ENCODE results near the gene RNF214.
"Not testable (repeated sequence)": the region's sequence is repeated elsewhere in the genome, so short reads cannot be mapped to it uniquely, and the experiment has no call there.

Gene RNF214

DNA sequence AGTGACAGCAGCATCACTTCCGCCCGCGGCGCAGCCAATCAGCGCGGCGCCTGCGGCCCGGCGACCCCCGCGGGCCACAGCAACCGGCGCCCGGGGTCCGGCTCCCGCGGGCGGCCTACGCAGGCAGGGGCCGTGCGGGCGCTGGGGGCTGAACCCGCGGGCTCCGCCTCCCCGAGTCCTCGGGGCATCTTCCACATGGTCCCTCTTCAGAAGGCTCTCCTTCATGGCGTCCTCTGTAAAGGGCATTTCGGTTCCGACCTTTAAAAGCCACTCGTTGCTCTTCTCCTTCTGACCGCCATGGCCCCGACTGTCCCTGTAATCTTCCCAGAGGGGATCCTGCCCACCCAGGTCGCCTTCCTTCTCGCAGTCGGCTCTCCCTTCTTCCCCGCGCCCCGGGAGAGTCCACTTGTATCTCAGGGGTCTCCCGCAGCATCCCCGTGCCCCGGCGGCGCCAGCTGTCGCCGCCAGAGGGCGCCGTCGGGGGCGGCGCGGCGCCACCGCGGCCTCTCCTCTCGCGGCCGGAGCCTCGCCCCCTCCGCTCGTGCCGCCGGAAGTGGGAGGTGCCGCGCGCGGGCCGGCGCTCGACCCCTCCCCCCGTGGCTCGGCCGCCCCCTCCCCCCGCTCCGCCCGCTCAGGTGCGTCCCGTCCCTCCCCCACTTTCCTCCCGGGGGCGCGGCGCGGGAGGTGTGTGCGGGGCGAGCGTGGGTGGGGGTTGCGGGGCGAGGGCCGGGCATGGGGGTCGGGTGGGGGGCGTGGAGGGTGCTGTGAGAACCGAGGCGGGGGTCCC is at the start of gene RNF214:
RNF214 (plus strand) TSS at position 580 of the 787 bp plus-strand sequence. CDS start 1,602 bp downstream, outside the sequence.
- DNase-seq, result peak in 55 of 58 donors; percentile 34 to 90 (median 76)

DNA sequence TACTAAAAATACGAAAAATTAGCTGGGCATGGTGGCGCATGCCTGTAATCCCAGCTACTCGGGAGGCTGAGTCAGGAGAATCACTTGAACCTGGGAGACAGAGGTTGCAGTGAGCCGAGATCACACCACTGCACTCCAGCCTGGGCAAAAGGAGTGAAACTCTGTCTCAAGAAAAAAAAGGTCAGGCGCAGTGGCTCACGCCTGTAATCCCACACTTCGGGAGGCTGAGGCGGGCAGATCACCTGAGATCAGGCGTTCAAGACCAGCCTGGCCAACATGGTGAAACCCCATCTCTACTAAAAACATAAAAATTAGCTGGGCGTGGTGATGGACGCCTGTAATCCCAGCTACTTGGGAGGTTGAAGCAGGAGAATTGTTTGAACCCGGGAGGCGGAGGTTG is 49.3 kb upstream of the RNF214 start:
- DNase-seq, result not testable (repeated sequence)

DNA sequence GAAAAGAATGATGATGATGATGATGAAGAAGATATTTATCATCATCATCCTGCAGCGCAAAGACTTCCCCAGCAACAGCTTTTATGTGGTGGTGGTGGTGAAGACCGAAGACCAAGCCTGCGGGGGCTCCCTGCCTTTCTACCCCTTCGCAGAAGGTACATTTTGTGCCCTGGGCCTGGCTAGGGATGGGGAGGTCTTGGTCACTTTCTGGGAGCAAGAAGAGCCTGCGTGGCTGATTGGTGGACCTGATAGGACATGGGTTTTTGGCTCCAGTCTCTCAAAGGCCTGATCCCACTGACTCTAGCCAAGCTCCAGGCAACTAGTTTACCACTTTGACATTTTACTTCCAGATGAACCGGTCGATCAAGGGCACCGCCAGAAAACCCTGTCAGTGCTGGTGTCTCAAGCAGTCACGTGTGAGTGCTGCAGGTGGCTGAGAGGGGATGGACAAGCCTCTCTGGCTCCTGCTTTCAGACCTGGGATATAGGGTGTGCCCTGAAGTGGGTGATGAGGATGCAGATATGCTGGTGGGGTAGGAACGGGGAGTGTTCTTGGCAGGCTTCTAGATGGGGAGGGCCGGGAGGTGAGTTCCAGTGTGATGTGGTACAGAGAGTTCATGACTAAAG is 48.6 kb upstream of the RNF214 start:
- no peak for DNase-seq

DNA sequence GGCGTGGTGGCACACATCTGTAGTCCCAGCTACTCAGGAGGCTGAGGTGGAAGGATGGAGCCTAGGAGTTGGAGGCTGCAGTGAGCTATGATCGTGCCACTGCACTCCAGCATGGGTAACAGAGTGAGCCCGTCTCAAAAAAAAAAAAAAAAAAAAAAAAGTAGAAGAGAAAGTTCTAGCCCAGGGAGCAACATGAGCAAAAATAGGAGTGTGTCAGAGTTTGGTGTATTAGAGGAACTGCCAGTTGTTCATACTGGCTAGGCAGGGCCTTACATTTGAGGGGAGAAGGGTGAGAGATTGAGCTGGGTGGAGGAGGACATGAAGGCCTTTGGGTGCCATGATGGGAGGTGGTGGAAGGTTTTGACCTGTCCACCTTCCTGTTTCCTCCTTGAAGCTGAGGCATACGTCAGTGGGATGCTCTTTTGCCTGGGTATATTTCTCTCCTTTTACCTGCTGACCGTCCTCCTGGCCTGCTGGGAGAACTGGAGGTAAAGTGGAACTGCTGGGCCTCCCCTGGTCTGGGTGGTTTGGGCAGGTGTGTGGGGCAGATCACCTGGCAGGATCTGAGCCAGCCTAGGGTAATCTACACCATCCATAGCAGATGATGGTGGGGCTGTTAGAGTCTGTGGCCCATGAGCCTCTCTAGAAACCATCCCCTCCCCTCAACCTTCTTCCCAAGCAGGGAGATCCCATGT is 46.6 kb upstream of the RNF214 start:
- no peak for DNase-seq

DNA sequence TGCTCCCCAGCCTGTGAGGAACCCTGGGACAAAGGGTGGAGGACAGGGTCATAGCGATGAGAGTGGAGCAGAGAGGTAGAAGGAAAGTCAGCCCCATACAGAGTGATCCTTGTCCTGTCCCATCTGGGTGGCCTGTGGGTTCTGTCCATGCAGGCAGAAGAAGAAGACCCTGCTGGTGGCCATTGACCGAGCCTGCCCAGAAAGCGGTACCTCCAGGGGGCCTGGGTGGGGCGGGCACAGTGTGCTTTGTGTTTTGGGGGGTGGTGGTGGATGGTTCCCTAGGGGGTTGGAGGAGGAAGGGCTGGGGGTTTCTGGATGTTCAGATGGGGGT is 46.1 kb upstream of the RNF214 start:
- no peak for DNase-seq

DNA sequence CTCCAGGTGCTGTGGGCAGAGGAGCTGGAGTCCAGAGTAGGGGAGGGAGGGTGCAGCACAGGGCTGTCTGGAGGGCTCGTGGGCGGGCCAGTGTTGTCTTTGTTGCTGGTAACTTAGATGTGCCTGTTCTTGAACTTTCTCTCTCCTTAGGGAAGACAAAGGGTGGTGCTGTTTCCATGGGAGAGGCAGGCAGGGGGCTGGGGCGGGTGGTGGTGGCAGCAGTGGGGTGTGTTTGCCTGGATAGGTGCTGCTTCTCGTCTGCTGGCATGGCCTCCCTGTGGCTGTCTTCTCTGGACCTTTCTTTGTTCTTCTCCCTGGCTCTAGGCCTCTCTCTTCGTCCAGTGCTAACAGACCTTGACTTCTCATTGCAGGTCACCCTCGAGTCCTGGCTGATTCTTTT is 45.5 kb upstream of the RNF214 start:
- no peak for DNase-seq

DNA sequence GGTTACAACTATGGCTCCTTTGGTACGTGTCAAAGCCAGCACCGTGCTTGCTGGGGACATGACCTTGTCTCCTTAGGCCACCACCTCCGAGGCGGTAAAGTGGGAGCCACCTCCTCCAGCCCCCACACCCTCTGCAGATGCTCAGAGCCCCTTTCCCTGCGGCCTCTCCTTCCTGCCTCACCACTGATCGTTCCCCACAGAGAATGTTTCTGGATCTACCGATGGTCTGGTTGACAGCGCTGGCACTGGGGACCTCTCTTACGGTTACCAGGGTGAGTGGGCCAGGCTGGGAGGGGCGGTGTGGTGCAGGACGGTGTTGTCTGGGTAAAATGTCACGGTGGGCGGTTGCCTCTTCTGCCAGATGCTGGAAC is 45.1 kb upstream of the RNF214 start:
- no peak for DNase-seq

DNA sequence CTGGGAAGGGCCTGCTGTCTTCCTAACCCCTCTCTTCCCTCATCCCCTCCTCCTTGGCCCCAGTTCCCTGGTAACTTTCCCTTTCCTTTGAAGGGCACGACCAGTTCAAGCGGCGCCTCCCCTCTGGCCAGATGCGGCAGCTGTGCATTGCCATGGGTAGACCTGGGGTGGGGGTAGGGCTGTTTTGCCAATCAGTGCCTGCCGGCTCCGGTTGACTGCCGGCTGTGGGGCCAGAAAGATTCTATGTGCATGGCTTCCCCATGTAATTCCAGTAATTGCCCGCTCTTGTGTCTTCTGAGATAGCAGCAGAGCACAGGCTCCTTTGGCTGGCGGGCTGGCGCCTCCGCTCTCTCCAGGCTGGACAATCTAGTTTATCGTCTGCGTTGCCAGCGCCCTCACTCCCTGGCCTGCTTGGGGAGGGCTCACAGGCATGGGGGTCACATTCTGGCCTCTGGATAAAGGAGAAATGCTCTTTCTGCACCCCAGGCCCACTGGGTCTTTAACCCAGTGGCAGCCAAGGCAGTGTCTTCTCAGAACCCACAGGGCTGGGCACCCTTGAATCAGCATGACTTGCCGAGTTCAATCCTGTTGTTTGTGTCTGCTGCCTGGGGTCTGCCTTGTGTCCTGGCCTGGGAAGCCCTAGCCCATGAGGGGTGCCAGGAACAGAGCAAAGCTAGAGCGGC is 44.5 kb upstream of the RNF214 start:
- no peak for DNase-seq

DNA sequence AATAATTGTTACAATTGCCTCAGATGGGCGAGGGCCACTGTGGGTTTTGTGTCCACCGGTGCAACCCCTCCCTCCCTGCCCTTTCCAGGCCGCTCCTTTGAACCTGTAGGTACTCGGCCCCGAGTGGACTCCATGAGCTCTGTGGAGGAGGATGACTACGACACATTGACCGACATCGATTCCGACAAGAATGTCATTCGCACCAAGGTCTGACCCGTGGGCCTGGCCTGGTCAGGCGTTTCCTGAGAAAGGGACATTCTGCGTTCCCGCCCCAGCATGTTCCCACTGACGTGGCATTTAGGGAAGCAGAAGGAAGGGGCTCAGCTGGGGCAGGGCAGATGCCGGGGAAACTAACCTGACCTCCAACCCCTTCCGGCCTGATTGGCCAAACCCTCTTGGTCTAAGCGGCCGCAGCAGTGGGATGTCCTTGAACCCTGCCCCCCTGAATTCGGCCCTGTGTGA is 43.8 kb upstream of the RNF214 start:
- DNase-seq, result no peak

DNA sequence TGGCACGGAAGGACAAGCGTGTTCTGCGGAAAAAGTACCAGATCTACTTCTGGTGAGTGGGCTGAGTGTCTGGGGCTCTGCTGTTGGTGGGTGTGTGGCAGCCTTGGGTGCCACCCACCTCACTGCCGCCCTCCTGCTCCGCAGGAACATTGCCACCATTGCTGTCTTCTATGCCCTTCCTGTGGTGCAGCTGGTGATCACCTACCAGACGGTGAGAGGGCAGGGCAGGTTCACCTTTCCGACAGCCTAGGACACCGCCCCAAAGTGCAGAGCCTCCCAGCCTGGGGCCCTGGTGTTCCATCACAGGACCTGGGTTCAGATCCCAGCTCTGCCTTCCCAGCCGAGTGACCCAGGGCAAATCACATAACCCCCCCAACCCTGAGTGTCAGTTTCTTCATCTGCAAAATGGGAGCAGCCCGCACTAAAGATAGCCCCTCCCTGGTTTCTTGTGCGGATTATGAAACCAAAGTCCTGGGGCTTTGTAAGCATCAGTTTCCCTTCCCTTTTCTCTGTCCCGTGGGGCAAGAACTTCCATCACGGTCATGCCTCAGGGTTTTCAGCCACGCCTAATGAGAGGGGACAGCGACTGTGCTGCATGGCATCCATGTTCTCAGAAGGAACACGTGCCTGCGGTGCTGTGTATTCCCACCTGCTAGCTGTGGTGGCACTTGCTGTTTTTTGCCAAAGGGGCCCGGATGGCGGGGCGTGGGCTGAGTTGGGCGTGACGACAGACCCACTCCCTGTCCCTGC is 43.1 kb upstream of the RNF214 start:
- DNase-seq, result no peak

DNA sequence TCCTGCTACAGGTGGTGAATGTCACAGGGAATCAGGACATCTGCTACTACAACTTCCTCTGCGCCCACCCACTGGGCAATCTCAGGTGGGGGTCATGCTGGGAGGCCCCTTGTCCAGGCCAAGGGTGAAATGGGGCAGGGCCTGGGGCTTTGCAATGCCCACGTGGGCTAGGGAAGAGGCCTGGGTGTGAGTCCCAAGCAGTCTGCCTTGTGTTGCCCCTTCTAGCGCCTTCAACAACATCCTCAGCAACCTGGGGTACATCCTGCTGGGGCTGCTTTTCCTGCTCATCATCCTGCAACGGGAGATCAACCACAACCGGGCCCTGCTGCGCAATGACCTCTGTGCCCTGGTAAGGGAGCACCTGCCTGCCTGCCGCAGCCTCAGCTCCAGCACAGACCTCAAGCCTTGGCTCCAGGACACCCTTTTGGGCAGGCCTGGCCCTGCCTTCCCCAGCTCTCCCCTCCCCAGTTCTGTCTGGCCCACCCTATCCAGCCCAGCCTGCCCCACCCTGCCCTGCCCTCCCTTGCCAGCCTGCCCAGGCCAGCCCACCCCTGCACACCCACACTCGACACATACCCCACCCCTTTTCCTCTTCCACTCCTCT is 42.4 kb upstream of the RNF214 start:
- DNase-seq, result no peak

DNA sequence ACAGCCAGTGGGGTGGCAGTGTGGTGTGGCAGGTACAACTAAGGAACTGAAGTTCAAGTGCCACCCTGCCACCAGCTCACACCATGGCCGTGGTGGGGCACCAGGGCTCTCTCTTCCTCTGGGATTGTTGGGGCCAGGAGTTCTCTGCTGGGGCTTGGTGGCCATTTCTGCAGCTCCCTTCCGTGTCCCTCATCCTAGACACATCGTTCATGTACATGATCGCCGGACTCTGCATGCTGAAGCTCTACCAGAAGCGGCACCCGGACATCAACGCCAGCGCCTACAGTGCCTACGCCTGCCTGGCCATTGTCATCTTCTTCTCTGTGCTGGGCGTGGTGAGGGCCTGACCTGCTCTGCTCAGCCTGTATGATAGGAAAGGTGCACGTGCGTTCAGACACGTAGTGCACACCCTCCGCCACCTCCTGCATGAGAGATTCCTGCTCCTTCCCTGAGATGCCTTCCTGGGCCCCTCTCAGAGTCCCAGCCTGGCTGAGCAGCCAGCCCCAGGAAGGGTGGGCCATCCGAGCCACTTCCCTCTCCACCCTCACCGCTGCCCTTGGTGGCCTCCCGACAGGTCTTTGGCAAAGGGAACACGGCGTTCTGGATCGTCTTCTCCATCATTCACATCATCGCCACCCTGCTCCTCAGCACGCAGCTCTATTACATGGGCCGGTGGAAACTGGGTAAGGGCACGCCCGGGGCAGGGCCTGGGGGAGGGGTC is 40.6 kb upstream of the RNF214 start:
- DNase-seq, result no peak

DNA sequence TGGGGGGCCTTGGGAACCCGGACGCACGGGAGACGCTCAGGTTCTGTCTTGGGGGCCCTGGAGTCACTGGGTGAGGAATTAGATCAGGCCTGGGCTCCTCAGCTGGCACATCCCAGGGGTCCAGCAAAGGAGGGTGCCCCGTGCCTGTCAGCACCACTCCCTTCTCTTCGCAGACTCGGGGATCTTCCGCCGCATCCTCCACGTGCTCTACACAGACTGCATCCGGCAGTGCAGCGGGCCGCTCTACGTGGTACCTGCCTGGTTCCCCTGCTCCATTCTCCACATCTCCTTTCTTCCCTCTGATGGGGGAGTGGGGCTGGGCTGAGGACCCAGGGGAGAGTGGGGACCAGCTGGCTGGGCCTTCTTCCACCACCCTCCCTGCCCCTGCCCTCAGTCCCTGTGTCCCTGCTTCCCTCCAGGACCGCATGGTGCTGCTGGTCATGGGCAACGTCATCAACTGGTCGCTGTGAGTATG is 40.0 kb upstream of the RNF214 start:
- no peak for DNase-seq

DNA sequence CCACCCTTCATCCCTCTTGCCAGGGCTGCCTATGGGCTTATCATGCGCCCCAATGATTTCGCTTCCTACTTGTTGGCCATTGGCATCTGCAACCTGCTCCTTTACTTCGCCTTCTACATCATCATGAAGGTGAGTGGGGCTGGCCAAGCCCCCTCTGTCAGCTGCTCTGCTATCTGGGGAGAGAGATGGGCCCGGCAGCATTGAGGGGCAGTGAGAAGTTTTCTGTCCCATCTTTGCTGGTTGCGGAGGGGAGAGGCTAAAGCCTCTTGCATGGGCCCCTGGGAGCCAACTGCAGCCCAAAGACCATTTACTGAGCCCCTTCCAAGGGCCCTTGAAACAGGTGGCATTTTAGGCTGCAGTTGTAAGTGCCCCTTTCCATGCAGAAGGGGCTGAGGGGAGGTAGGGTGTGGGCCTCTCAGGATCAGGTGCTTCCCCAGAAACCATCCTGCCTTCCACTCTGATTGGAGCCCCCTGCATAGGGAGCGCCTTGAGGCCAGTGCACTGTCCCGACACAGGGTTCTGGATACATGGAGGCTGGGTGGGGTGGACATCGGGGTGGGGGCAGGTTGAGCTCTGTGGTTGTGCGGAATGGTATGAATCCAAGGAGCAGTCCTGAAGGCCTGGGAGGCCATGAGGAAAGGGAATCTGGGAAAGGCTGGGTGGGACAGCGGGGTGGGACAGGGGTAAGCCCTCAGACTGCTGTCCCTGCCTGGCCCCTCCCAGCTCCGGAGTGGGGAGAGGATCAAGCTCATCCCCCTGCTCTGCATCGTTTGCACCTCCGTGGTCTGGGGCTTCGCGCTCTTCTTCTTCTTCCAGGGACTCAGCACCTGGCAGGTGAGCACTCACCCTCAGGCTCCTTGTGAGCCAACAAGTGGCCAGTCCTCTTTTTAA is 39.1 kb upstream of the RNF214 start:
- DNase-seq, result no peak

DNA sequence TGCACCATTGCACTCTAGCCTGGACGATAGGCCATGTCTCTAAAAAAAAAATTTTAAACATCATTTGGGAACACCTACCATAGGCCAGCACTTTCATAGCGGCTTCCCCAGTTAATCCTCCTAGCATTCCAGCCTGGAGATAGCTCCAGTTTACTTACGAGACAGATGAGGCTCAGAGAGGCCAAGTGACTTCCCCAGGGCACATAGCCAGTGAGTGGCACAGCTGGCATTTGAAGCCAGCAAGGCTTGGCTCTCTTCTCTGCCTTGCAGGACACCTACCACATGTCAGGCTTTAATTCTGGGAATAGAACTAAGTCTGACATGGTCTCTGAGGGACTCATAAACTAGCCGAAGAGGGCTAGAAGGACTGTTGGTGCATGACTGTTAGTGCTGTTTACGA is 38.2 kb upstream of the RNF214 start:
- no peak for DNase-seq

DNA sequence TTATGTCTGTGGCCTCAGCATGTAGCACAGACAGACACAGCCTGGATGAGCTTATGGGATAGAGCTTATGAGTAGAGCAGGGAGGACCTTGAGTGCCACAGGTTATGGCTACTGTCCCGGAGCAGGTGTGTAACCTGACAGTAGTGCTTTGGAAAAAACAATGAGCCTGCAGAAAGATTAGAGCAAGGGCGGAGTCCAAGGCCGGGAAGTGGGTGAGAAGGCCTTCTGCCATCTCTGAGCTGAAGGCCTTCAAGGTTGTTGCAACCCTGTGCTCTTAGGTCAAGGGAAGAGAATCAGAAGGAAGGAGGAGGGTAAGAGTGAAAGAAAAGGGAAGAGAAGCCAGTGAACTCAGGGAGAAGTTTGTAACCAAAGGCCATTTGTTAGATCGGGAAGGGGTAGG is 37.2 kb upstream of the RNF214 start:
- DNase-seq, result no peak

DNA sequence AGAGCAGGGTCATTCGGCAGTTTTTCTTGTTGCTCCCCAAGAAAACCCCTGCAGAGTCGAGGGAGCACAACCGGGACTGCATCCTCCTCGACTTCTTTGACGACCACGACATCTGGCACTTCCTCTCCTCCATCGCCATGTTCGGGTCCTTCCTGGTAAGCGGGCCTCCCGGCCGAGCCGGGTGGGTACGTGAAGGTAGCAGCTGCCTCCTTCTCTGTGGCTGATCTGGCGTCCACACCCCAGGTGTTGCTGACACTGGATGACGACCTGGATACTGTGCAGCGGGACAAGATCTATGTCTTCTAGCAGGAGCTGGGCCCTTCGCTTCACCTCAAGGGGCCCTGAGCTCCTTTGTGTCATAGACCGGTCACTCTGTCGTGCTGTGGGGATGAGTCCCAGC is 36.7 kb upstream of the RNF214 start:
- DNase-seq, result no peak

DNA sequence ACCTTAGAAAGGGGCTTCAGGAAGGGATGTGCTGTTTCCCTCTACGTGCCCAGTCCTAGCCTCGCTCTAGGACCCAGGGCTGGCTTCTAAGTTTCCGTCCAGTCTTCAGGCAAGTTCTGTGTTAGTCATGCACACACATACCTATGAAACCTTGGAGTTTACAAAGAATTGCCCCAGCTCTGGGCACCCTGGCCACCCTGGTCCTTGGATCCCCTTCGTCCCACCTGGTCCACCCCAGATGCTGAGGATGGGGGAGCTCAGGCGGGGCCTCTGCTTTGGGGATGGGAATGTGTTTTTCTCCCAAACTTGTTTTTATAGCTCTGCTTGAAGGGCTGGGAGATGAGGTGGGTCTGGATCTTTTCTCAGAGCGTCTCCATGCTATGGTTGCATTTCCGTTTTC is 35.5 kb upstream of the RNF214 start:
- DNase-seq, result no peak
